ENCODE data around the gene CFTR. TPM values are rescaled to one million over a fixed set of nuclear protein-coding genes. Genes with fewer than 3 reads are reported as not detected.

The CFTR gene
- total RNA-seq, result under 1 TPM in 2 of 7 donors, not detected in 5; 0.06 to 0.27 TPM
- polyA plus RNA-seq, result under 1 TPM in 2 of 3 donors, not detected in 1; 0.02 to 0.03 TPM
- long read RNA-seq, donor 1, result 0 reads
- long read RNA-seq, donor 2, result 0 reads

DNA sequence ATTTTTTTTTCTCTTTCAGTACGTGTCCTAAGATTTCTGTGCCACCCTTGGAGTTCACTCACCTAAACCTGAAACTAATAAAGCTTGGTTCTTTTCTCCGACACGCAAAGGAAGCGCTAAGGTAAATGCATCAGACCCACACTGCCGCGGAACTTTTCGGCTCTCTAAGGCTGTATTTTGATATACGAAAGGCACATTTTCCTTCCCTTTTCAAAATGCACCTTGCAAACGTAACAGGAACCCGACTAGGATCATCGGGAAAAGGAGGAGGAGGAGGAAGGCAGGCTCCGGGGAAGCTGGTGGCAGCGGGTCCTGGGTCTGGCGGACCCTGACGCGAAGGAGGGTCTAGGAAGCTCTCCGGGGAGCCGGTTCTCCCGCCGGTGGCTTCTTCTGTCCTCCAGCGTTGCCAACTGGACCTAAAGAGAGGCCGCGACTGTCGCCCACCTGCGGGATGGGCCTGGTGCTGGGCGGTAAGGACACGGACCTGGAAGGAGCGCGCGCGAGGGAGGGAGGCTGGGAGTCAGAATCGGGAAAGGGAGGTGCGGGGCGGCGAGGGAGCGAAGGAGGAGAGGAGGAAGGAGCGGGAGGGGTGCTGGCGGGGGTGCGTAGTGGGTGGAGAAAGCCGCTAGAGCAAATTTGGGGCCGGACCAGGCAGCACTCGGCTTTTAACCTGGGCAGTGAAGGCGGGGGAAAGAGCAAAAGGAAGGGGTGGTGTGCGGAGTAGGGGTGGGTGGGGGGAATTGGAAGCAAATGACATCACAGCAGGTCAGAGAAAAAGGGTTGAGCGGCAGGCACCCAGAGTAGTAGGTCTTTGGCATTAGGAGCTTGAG, at the start of gene CFTR:
TSS of gene CFTR (plus strand) at position 801 of the 830 bp plus-strand sequence. CDS start 70 bp downstream, outside the sequence.
- WGBS, 5 donors, result 6 to 11% (median 7%) methylated on average over 45 of the region's 45 CpGs
- Histone ChIP-seq H3K4me3 (peak within 1 kb of the TSS in 5 of 8 donors; percentile 6 to 51 (median 30)), H3K27ac (no peak within 1 kb of the TSS), H3K9me3 (no peaks in the 10 kb centered on the region), H3K36me3 (no peaks in the 10 kb centered on the region), H3K27me3 (replicated peaks in 1 of 7) (peaks cover 0 to 41% (median 25%) of the 10 kb centered on the region in 7 donors), H3K4me1 (peaks cover 0 to 4% (median 0%) of the 10 kb centered on the region in 6 donors)
- intact Hi-C loops (cut with DNase I; ENCODE audit: low total_unique reads), result no loop called here
- TF ChIP-seq, protein P1, sequence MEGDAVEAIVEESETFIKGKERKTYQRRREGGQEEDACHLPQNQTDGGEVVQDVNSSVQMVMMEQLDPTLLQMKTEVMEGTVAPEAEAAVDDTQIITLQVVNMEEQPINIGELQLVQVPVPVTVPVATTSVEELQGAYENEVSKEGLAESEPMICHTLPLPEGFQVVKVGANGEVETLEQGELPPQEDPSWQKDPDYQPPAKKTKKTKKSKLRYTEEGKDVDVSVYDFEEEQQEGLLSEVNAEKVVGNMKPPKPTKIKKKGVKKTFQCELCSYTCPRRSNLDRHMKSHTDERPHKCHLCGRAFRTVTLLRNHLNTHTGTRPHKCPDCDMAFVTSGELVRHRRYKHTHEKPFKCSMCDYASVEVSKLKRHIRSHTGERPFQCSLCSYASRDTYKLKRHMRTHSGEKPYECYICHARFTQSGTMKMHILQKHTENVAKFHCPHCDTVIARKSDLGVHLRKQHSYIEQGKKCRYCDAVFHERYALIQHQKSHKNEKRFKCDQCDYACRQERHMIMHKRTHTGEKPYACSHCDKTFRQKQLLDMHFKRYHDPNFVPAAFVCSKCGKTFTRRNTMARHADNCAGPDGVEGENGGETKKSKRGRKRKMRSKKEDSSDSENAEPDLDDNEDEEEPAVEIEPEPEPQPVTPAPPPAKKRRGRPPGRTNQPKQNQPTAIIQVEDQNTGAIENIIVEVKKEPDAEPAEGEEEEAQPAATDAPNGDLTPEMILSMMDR (IDR thresholded peaks at IDR 0.05 in 8 of 11, conservative IDR thresholded peaks at IDR 0.05 in 3 of 11), result no peak
- DNase-seq, result no peak

DNA sequence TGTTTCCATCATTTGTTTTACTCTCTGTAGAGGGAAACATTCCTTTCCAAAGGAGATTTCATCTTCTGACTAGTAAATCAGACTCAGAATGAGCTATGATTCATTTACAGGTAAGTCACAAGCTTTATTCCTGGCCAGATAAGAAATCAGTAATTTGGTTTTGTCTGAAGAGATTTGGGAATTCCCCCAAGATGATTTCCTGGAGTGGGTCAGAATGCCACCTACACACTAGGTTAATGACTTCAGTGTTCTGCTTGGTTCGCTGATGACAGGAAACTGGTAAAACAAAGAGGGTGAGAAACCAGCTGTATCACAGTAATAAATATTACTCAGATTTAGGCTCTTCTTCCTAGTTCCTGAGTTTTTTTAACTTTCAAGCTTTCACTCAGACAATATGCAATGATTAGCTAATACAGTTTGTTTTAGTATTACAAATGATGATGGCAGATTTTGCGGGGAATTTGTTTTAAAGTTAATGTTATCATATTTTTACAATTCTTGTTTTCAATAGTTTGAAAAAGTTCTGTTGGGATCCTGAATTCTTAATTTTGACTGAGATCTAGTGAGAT, 44.3 kb upstream of the CFTR start:
- no peak for DNase-seq
- Histone ChIP-seq H3K36me3 (no peaks in the 10 kb centered on the region), H3K4me1 (no peaks in the 10 kb centered on the region), H3K9me3 (no peaks in the 10 kb centered on the region), H3K27me3 (replicated peaks in 1 of 7) (no peaks in the 10 kb centered on the region), H3K4me3 (no peak overlapping the region), H3K27ac (no peak overlapping the region)
- intact Hi-C loops (cut with DNase I; ENCODE audit: low total_unique reads), result no loop called here
- 41 to 60% (median 53%) methylated on average over 2 of the region's 2 CpGs for WGBS, 5 donors
- TF ChIP-seq POLR2A (IDR thresholded peaks at IDR 0.05) (no peak), POLR2AphosphoS5 (IDR thresholded peaks at IDR 0.05) (no peak)
- TF ChIP-seq, protein P1 (IDR thresholded peaks at IDR 0.05 in 8 of 11, conservative IDR thresholded peaks at IDR 0.05 in 3 of 11), result no peak

DNA sequence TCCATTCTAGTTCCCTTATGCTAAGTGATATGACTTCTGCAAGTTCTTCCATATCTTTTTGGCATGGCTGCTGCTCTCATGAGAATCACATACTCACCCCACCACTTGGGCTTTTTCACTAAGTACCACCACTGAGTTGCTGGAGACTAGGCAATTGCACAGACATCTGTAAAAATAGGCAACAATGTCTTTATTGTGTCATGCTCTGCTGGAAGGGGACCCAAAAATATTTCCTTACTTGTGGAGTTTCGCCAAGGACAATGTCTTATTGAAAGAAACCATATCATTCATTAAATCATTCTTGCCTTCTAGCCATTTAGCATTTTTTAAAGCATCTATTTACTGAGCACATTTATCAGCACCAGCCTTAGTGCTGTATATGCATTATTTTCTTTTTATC, 35.2 kb upstream of the CFTR start:
- no peaks in the 10 kb centered on the region for H3K36me3 ChIP-seq
- peaks cover 0 to 13% (median 7%) of the 10 kb centered on the region in 8 donors for H3K9me3 ChIP-seq
- TF ChIP-seq POLR2A (IDR thresholded peaks at IDR 0.05), result no peak
- H3K4me1 ChIP-seq, result no peaks in the 10 kb centered on the region
- intact Hi-C loops (cut with DNase I; ENCODE audit: low total_unique reads), result no loop called here
- WGBS, 5 donors, result 71 to 86% (median 79%) methylated on average over 1 of the region's 1 CpG
- H3K27me3 ChIP-seq (replicated peaks in 1 of 7), result no peaks in the 10 kb centered on the region
- H3K27ac ChIP-seq, result no peak overlapping the region
- DNase-seq, result no peak
- no peak overlapping the region for H3K4me3 ChIP-seq

DNA sequence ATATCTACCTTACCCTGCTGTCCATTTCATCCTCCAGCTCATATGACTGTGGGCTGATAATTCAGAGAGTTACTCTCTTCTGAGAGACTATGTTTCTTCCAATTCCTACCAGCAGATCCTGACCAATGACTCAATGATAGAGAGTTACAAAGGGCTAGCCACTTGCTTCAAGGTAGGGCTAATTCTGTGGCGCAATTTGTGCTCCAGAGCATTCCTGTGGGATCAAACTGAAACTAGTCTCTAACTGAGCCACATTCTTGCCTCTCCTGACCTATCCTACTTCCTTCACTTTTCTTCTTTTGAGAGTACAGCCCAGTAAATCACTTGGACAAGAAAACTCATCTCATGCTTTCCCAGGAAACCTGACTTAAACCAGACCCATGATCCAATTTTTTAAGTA, 34.6 kb upstream of the CFTR start:
- DNase-seq, result no peak
- H3K4me1 ChIP-seq, result no peaks in the 10 kb centered on the region
- no peaks in the 10 kb centered on the region for H3K27me3 ChIP-seq (replicated peaks in 1 of 7)
- H3K36me3 ChIP-seq, result no peaks in the 10 kb centered on the region
- 77 to 96% (median 90%) methylated on average over 1 of the region's 1 CpG for WGBS, 5 donors
- peaks cover 0 to 18% (median 12%) of the 10 kb centered on the region in 8 donors for H3K9me3 ChIP-seq
- TF ChIP-seq POLR2A (IDR thresholded peaks at IDR 0.05) (no peak), POLR2AphosphoS5 (IDR thresholded peaks at IDR 0.05) (no peak)
- TF ChIP-seq, protein P1 (IDR thresholded peaks at IDR 0.05 in 8 of 11, conservative IDR thresholded peaks at IDR 0.05 in 3 of 11), result no peak
- H3K4me3 ChIP-seq, result no peak overlapping the region
- H3K27ac ChIP-seq, result no peak overlapping the region
- intact Hi-C loops (cut with DNase I; ENCODE audit: low total_unique reads), result no loop called here
